HG03097 (cell line): ENCODE data around the gene BPIFB2.

ENCODE experiments used
- ATAC-seq: cut with Tn5 transposase; IDR thresholded peaks from one replicate; pipeline ENCODE4 v1.9.1; 2021; ENCODE audit not compliant: unreplicated experiment, low FRiP score

BPIFB2 gene

DNA sequence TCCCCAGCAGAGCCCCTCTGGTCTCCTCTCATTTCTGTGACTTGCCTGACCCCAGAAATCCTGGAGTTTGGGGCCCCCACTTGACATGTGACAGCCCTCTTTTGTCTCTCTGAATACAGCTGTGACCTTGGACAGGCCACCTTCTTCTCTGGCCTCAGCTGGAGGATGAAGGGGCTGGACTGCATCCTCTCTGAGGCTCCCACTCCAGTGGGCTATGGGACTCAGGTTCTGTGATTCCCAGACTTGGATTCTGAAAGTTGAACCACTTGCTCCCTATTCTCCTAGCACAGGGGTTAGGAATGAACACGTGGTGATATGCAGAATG lies 55.3 kb downstream of the BPIFB2 start:
- no peak for ATAC-seq

- no peak for ATAC-seq
These were observed 55.8 kb downstream of the BPIFB2 start for GRCh38 chr20:33063271-33063670.

DNA sequence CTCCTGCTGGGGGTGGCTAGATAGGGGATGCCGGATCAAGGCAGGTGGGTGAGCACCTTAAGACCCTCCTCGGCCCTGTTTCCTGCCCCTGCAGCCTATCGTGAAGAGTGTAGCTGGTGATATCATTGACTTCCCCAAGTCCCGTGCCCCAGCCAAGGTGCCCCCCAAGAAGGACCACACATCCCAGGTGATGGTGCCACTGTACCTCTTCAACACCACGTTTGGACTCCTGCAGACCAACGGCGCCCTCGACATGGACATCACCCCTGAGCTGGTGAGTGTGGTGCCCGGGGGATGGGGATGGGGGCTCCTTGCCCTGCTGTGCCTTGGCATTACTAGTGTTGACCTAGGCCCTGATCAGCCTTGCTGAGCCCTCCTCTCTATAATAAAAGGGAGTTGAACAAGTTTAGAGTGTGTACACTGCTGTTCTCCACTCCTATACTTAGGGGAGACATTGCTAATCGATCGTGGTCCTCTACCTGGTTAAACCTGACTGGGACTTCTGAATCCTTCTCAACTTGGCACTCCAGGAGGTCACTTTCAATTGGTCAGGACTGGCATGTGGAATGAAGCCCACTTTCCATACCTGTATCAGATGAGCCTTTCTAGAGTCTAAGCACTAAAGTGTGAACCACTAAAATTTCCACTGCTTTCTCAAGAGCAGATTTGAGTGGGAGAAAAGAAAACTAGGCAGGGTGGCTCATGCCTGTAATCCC lies 57.2 kb downstream of the BPIFB2 start:
- ATAC-seq: no peak

DNA sequence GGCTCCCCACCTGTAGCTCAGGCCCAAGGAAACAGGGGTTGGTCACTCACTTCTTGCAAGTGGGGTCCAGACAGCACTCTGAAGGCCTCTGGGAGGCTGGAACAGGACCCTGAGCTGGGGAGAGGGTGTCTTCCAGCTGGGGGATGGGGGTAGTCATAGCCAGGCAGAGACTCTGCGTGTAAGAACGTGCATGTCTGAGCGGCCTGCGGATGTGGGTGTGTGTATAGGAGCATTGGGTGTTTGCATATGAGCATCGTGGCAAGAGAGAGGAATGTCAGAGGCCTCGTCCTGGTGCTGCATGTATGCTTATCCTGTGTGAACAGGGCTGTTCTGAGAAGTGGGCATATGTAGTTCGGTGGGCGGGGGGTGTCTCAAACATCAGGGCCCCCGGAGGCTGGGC lies 58.3 kb downstream of the BPIFB2 start:
- ATAC-seq: no peak

- ATAC-seq: no peak
These were observed 60.3 kb downstream of the BPIFB2 start for GRCh38 chr20:33067806-33068205.

- ATAC-seq: no peak
These were observed 60.9 kb downstream of the BPIFB2 start for GRCh38 chr20:33068251-33068939.

- no peak for ATAC-seq
These were observed 62.2 kb downstream of the BPIFB2 start for GRCh38 chr20:33069673-33070072.

DNA sequence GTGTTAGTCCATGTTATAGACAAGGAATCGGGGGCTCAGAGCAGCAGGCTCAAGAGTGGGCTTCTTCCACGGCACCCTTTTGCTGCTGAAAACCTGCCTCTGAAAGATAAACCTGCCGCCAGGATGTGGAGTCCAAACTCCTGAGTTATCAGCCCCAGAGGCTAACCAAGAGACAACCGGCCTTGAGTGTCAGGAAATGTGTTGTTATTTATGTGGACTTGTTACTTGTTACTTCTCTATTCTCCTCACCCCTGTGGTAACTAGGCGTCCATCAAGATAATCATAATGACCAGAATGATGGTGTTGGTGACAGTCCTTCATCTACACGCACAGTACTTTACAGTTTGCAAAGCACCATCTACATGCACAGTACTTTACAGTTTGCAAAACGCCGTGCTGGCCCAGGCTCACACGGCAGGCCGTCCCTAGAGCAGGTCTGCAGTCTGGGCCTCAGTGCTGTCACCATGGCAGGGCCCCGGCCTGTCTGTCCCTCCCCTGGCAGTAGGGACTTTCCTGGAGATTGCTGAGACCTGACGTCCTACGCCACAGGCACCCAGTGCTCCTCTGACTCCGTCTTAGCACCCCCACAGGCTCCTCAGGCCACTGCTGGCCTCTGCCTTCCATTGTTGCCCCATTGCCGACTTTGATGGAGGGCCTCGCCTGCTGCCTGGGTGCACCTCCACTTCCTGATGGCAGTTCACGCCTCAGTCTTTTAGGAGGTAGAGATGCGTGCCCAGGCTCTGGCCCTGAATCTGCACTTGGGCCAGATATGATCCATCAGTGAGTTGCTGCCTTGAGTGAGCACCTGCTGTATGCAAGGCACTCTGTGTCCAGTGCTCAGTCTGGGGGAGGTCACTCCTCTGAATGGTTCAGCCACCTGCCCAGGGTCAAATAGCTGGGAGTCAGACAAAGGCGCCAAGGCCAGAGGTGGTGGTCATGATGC lies 62.9 kb downstream of the BPIFB2 start:
- ATAC-seq: no peak

GRCh38 chr20:33071198-33071597 lies 63.7 kb downstream of the BPIFB2 start:
- no peak for ATAC-seq

DNA sequence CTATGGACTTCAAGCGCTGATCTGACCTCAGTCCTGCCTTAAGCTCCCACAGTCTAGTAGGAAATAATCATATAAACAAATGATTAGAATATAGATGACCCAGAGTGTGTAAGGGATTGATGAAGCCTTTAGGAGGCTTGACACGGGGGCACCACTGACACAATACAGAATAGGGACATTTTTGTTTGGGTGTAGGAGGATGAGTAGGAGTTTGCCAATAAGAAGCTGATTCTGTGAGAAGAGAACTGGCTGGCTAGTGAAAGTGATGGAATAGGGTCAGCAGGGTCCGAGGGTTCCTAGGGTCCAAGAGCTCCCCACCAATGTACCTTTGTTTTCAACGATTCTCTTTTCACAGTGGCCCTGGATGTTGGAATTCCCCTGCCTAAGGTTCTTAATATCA lies 64.9 kb downstream of the BPIFB2 start:
- ATAC-seq: no peak

DNA sequence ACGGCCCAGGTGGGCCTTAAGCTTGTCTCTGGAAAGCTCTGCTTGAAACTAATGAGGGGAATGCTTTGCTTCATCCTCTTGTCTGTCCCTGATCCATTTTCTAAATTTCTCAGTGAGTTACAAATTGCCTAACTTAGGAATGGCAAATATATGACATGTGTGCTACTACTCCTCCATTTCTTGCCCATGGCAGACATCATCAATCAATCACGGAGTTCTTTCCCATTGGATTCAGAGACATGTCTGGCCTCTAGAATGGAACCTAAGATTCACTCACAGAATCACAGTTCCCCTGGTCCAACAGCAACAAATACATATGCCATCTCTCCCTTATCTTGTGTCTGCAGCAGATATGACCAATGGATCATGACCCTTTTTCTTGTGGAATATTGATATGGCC lies 65.3 kb downstream of the BPIFB2 start:
- no peak for ATAC-seq
